ENCODE data around the gene LAMC1. TPM values are rescaled to one million over a fixed set of nuclear protein-coding genes. Genes with fewer than 3 reads are reported as not detected.

LAMC1 gene
- total and polyA plus RNA-seq, 10 of the 15 experiments (the other 5 are each of a cell fraction or from before 2014, with no cell fraction given), result 4.6 to 51.4 (median 25.6) TPM

- no peak overlapping the region for H3K4me3 ChIP-seq
- H3K4me1 ChIP-seq (ENCODE audit: control insufficient read depth, insufficient read depth, low read length), result no peaks in the 10 kb centered on the region
- ChIA-PET RAD21 (ENCODE audit: unreplicated experiment) (interaction anchor here (1.0 to 1.5 kb wide), 2 partner anchors 8 to 53 kb away, joined by 3 to 9 read pairs; no protein-coding TSS in a partner anchor), SMC1A (ENCODE audit: uncharacterized antibody, unreplicated experiment) (interaction anchor here (0.6 to 1.9 kb wide), 6 partner anchors 8 to 84 kb away, joined by 3 to 9 read pairs (median 4); no protein-coding TSS in a partner anchor), POLR2A (interaction anchor here (0.7 to 1.4 kb wide), 5 partner anchors 14 to 52 kb away, joined by 3 read pairs; no protein-coding TSS in a partner anchor), CTCF (interaction anchor here (0.7 to 1.6 kb wide), 7 partner anchors 8 to 148 kb away, joined by 3 to 11 read pairs (median 3); no protein-coding TSS in a partner anchor)
- 64% methylated on average over 8 of the region's 8 CpGs for WGBS (ENCODE audit: insufficient coverage, insufficient replicate concordance, low lambda C conversion rate, missing lambda C conversion rate)
- BruUV-seq (replicated peaks), result no TSS peak
- no peak overlapping the region for H3K27ac ChIP-seq (ENCODE audit: control insufficient read depth, insufficient read depth)
- no peak overlapping the region for H3K9ac ChIP-seq (ENCODE audit: control insufficient read depth, insufficient read depth, low read length)
- H2AFZ ChIP-seq (ENCODE audit: control insufficient read depth, low read depth, low read length), result no peak overlapping the region
- ATAC-seq (no peak), DNase-seq (ENCODE audit: low read depth, low spot score) (no peak), FAIRE-seq (no peak)
- H4K20me1 ChIP-seq (ENCODE audit: control insufficient read depth, insufficient read depth), result no peaks in the 10 kb centered on the region
- H3K79me2 ChIP-seq (ENCODE audit: control insufficient read depth, insufficient read depth, low read length), result peaks cover 2% of the 10 kb centered on the region
- no peak overlapping the region for H3K4me2 ChIP-seq (ENCODE audit: control insufficient read depth, insufficient read depth)
- in situ Hi-C loops (cut with MboI) (no loop called here), intact Hi-C loops (cut with micrococcal nuclease; ENCODE audit: unreplicated experiment) (no loop called here)
- H3K27me3 ChIP-seq (replicated peaks in 1 of 2; ENCODE audit: control insufficient read depth in 2 of 2, insufficient read depth in 2 of 2, low read length in 1 of 2), result no peaks in the 10 kb centered on the region
- H3K9me3 ChIP-seq (replicated peaks; ENCODE audit: control insufficient read depth, insufficient read depth, low read length), result no peaks in the 10 kb centered on the region
- no peaks in the 10 kb centered on the region for H3K36me3 ChIP-seq (ENCODE audit: control insufficient read depth in 2 of 2, insufficient read depth in 2 of 2, low read length in 1 of 2)
- TF ChIP-seq EGR1 (IDR thresholded peaks at IDR 0.05; ENCODE audit: borderline replicate concordance in 1 of 2, low read depth in 2 of 2, low read length in 2 of 2) (no peak), USF2 (IDR thresholded peaks at IDR 0.05; ENCODE audit: borderline replicate concordance, low read depth, low read length) (no peak), STAT1 (conservative IDR thresholded peaks at IDR 0.05) (no peak), IKZF1 (conservative IDR thresholded peaks at IDR 0.05) (no peak), PRDM15 (CRISPR knock-in tag; IDR thresholded peaks at IDR 0.05) (no peak), MEF2A (IDR thresholded peaks at IDR 0.05; ENCODE audit: insufficient read depth, low read depth, low read length) (no peak), PBX3 (IDR thresholded peaks at IDR 0.05; ENCODE audit: insufficient replicate concordance, low read depth, low read length) (no peak), DPF2 (IDR thresholded peaks at IDR 0.05) (no peak), NFYA (IDR thresholded peaks at IDR 0.05; ENCODE audit: borderline replicate concordance, low read depth, low read length) (no peak), ZNF622 (IDR thresholded peaks at IDR 0.05) (no peak), NR2F1 (conservative IDR thresholded peaks at IDR 0.05) (no peak), SPI1 (IDR thresholded peaks at IDR 0.05; ENCODE audit: borderline replicate concordance, insufficient read depth, low read depth, low read length) (no peak)
These were observed 56.6 kb downstream of the LAMC1 start for GRCh38 chr1:183079712-183080388.
